Measurements from ENCODE around the gene JPH4.
"Not testable (repeated sequence)": the region's sequence is repeated elsewhere in the genome, so short reads cannot be mapped to it uniquely, and the experiment has no call there.

JPH4 gene

DNA sequence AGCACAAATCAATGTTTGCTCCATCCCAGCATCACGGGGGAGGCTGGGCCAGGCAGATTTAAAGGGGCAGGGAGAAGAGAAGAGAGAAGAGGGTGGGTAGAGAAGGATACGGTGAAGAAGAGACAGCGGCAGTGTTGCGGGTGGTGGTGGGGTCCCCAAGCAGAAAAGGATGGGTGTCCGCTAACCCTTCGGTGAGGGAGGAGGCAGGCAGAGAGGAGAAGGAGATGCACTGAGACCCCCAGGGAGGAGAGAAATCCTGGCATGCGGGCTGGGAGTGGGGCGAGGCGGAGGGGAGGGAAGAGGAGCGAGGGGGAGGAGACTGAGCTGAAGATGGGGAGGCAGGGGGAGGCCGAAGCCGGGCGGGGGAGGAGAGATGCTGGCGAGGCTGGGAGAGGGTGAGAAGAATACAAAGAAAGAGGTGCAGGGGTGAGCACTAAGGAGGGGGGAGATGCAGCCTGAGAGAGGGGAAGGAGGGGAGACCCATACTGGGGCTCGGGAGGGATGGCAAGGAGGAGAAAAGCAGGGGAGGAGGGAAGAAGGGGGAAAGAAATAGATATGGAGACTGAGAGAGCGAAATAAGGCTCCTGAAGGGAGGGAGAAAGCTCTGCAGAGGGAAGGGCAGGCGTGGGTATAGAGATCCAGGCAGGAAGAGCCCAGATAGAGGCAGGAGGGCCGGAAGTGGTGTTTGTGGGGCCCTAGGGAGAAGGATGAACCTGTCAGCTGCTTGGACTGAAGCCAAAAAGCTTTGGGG, at the start of gene JPH4:
JPH4 (minus strand) TSS at position 231 of the 751 bp plus-strand sequence. CDS start 1,337 bp downstream, outside the sequence.
- DNase-seq (ENCODE audit: low read depth in 3 of 3): no peak

- no peak for DNase-seq (ENCODE audit: low read depth in 3 of 3)
These were observed 49.4 kb upstream of the JPH4 start for GRCh38 chr14:23627961-23628360.

DNA sequence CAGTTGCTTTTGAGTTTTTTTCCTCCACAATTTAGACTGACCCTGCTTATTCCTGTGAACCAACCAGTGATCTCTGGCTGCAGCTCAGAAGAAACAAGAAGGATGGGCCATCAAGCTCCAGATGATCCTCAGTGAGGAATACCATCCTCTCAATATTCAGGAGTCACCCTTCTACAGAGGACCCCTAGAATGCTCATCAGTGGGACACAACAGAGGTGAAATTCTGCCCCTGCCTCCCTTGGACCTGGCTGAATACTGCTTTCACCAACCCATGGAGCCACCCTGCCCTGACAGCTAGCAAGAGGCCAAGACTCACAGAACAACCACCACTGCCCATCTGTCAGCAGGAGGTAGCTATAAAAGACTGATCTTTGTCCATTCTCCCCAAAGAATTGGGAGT, 48.4 kb upstream of the JPH4 start:
- DNase-seq (ENCODE audit: low read depth in 3 of 3): no peak

- no peak for DNase-seq (ENCODE audit: low read depth in 3 of 3)
These were observed 46.3 kb upstream of the JPH4 start for GRCh38 chr14:23624830-23625404.

DNA sequence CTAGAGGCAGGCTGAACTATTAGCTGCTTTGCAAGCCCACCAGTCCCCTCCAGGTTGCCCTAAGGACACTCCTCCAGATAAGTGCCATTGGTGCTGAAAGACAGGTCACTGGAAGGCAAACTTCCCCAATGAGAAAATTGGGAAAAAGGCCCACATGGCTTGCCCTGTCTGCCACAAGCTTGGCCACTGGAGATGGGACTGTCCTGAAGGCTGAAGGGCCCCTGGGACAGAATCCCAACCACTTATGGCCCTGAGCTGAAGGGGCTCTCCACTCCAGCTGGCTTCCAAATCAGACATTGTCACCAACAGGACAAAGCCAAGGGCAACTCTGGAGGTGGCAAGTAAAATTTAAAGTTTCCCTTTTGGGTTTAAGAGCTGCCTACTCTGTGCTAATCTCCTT, 45.4 kb upstream of the JPH4 start:
- no peak for DNase-seq (ENCODE audit: low read depth in 3 of 3)

GRCh38 chr14:23622990-23623389, 44.4 kb upstream of the JPH4 start:
- no peak for DNase-seq (ENCODE audit: low read depth in 3 of 3)

DNA sequence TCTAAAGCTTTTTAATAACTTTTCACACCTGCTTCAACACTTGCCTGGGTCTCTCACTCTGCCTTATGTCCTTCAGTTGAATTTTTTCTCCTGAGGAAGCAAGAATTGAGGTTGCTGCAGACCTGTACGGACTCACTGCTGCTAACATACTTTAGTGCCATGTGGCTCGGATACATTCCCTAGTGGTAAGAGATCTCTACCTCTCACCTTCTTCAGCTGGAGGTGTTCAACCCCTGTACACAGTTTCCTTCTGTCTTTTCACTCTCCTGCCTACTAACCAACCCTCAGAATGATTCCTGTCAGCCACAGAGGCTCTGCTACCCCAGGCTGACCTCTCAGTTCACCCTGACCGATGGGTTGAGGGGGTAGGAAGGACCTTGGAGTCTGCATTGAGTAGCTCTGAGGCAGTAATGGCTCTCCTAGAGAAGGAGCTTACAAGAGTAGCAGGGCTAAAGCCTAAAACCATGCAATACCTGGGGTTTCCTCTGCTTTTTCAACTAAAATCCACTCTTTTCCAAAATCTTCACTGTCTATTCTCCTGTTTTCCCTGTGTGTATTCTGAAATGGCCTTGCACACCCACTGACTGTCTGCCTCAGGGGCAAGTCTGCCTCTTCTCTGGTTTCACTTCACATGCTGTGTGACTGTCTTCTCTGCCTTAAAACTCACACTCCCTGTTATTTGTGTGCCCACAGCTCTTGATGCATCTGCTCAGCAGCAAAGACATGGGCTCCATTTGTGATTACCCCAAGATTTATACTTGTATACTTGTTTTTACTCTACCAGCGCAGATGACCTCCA, 43.5 kb upstream of the JPH4 start:
- no peak for DNase-seq (ENCODE audit: low read depth in 3 of 3)

- DNase-seq (ENCODE audit: low read depth in 3 of 3): no peak
These were observed 42.8 kb upstream of the JPH4 start for GRCh38 chr14:23621204-23621931.

GRCh38 chr14:23620177-23620702, 41.6 kb upstream of the JPH4 start:
- DNase-seq (ENCODE audit: low read depth in 3 of 3): no peak

GRCh38 chr14:23618415-23618988, 39.9 kb upstream of the JPH4 start:
- no peak for DNase-seq (ENCODE audit: low read depth in 3 of 3)

DNA sequence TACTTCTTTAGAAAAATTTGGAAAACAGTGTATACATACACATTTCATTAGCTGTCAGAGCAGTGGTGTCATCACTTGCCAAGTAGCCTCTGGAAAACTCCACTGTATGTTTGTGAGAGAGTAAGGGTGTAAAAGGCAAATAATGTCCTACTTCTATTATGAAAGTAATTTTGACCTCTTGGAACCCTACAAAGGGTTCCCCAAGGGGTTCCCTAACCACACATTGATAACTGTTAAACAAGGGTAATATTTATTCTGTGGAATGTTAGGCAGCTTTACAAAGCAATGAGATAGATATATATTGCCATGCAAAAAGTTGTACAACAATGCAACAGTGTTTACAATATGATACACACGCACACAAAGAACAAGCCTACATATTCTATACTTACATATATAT, 38.9 kb upstream of the JPH4 start:
- DNase-seq (ENCODE audit: low read depth in 3 of 3): no peak

DNA sequence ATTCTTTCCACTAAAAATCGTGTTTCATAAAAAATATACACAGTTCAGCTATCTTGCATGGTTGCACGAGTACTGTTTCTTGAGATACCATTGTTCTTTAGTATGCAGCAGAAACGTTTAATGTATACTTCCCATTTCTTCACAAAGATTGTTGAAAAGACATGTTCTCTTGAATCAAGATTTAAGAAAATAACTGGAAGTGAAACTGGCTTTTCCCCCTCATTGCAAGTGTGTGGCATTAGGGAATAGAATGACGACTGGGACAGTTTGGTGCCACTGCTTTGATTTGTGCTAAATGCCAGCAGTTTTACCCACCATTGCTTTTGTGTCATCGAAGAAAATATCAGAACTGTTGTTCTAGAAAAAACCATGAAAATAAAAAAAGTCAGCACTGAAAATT, 37.3 kb upstream of the JPH4 start:
- no peak for DNase-seq (ENCODE audit: low read depth in 3 of 3)

- no peak for DNase-seq (ENCODE audit: low read depth in 3 of 3)
These were observed 35.8 kb upstream of the JPH4 start for GRCh38 chr14:23614395-23614828.

DNA sequence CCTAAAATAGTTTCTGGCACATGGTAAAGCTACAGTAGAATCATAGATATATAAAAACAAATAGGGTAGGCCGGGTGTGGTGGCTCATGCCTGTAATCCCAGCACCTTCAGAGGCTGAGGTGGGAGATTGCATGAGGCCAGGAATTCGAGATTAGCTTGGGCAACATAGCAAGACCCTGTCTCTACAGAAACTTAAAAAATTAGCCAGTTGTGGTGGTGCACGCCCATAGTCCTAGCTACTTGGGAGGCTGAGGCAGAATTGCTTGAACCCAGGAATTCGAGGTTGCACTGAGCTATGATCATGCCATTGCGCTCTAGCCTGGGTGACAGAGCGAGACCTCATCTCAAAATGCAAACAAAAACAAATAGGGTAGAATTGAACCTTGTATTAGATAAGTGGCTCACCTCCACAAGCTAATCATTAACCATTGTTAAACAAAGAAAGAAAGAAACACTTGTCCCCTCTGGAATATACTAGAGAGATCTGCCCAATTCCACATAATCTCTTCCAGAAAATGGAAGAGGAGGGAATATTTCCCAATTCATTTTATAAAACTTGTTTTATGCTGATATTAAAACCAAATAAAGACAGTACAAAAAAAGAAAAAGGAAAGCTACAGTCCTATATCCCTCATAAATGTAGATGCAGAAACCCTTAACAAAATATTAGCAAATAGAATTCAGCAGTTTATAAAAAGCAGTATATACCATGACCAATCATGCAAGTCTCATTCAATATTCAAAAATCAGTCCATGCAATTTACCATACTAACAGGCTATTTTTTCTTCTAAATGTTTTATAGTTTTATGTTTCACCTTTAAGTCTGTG, 34.9 kb upstream of the JPH4 start:
- DNase-seq (ENCODE audit: low read depth in 3 of 3): no peak

DNA sequence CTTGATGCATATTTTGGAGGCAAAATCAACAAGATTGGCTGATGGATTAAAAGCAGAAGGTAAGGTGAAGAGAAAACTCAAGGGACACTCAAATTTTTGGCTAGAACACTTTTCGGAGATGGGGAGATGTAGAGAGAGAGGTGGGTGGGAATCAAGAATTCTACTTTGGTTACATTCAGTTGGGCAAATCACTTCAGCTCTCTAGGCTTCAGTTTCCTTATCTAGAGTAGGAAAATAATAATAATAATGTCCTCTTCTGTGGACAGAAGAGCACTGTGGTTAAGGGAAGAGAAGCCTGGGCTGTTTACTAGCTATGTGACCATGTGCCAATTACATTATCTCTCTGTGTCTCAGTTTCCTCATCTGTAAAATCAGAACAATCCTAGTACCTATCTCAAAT, 34.2 kb upstream of the JPH4 start:
- no peak for DNase-seq (ENCODE audit: low read depth in 3 of 3)

- DNase-seq (ENCODE audit: low read depth in 3 of 3): no peak
These were observed 33.8 kb upstream of the JPH4 start for GRCh38 chr14:23612354-23612732.

- DNase-seq (ENCODE audit: low read depth in 3 of 3): no peak
These were observed 32.3 kb upstream of the JPH4 start for GRCh38 chr14:23610815-23611289.

DNA sequence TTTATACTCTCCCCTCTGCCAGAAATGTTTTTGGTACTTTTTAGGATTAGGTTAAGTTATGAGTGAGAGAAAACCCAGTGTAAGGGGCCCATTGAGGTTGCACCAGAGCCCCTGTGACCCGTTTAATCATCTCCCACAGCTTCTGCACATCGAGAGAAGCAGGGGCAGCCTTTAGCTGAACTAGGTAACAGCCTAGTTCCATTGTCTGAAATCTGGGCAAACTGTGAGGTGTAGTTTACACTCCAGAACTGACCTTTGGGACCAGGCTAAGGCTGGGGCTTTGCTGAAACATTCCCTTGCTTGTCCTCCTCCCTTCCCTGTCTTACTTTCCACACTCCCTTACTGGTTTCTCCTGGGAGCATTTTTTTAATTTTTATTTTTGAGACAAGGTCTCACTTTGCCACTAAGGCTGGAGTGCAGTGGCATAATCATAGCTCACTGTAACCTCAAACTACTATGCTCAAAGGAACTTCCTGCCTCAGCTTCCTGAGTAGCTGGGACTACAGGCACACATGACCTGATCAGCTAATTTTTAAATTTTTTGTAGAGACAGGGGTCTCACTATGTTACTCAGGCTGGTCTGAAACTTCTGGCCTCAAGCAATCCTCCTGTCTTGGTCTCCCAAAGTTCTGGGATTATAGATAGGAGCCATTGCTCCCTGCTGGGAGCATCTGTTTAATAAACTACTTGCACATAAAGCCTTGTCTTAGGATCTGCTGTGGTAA, 31.7 kb upstream of the JPH4 start:
- no peak for DNase-seq (ENCODE audit: low read depth in 3 of 3)

DNA sequence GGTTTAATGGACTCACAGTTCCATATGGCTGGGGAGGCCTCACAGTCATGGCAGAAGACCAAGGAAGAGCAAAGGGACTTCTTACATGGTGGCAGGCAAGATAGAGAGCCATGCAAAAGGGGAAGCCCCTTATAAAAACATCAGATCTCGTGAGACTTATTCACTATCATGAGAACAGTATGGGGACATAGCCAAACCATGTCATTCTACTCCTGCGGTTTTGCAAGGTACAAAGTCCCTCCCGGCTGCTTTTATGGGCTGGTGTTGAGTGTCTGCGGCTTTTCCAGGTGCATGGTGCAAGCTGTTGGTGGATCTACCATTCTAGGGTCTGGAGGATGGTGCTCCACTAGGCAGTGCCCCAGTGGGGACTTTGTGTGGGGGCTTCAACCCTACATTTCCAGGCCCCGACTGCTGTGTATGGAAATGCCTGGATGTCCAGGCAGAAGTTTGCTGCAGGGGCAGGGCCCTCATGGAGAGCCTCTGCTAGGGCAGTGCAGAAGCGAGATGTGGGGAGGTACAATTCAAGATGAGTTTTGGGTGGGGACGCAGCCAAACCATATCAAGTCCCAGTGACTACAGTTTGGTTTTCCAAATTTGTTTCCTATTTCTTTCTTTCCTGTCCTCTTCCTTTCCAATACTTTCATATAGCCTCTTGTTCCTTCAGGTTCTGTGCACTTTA, 31.0 kb upstream of the JPH4 start:
- not testable (repeated sequence) for DNase-seq (ENCODE audit: low read depth in 3 of 3)
